Ovary (tissue), 9 donors: Measurements from ENCODE around the gene METAP1. TPM values are rescaled to one million over a fixed set of nuclear protein-coding genes. Genes with fewer than 3 reads are reported as not detected.

Experiments
- DNase-seq, 5 donors: peaks; one replicate each; pipeline ENCODE4 v3.0.0-alpha.2; 2019 to 2020
- H3K27ac ChIP-seq, 2 donors: fragments of 200-600 bp; one replicate each; pipeline versions ENCODE4 v1.5.1 to v1.8.0; 2019 to 2022
- H3K27me3 ChIP-seq: fragments of 200-600 bp; one replicate; pipeline ENCODE4 v1.8.0; 2022
- H3K36me3 ChIP-seq: fragments of 200-600 bp; sonication (generic); one replicate; pipeline ENCODE4 v1.5.1; 2019
- H3K4me1 ChIP-seq: one replicate; pipeline ENCODE4 v1.8.1; 2013; ENCODE audit warnings: mild to moderate bottlenecking, moderate library complexity; ENCODE audit not compliant: insufficient read depth
- H3K4me3 ChIP-seq: fragments of 200-600 bp; sonication (generic); one replicate; pipeline ENCODE4 v1.5.1; 2017
- H3K9me3 ChIP-seq, 2 donors: fragments of 200-600 bp in 1 of 2; sonication (generic) in 1 of 2; one replicate each; pipeline versions ENCODE4 v1.5.1 to v1.8.1; 2013 to 2019; ENCODE audit warnings: mild to moderate bottlenecking in 1 of 2, moderate library complexity in 1 of 2
- EP300 ChIP-seq: sonication (generic); formaldehyde crosslinking; IDR thresholded peaks from one replicate; pipeline ENCODE4 v1.6.1; 2017; ENCODE audit warnings: antibody characterized with exemption
- POLR2A ChIP-seq: fragments of 450-650 bp; IDR thresholded peaks from one replicate; pipeline ENCODE4 v1.6.1; 2017; ENCODE audit warnings: antibody characterized with exemption, mild to moderate bottlenecking, moderate library complexity
- WGBS, 3 donors: extraction: QIAGEN DNeasy Blood & Tissue Kit in 1 of 3; methylation state at CpG; one replicate each; pipeline versions ENCODE4 v1.1.5 to v1.1.7; 2013 to 2017; 5-methylcytosine and 5-hydroxymethylcytosine counted together
- intact Hi-C, 4 donors: fragments of 100-400 bp; cut with DNase I; formaldehyde crosslinking; loops; one replicate each; pipeline versions ENCODE4 v1.11.0 to v1.15.1; 2022 to 2023
- polyA plus RNA-seq, 2 donors: library from polyadenylated mRNA; stranded (reverse); fragments of 200-250 nt in 1 of 2; fragments of 350-450 nt in 1 of 2; fragmentation: Illumina TruSeq in 1 of 2; extraction: RNeasy Lipid Tissue Mini Kit (QIAGEN cat#74804) in 1 of 2; gene quantifications; one replicate each; pipeline ENCODE4 v1.2.3, GENCODE V29; 2013 to 2014
- total RNA-seq, 7 donors: library from RNA; depleted of rRNA in 2 of 7; stranded (reverse); fragments of >200 nt in 2 of 7; fragmentation: NEBNext Ultra II Directional in 3 of 7; extraction: Animal tissue kit (Norgen Biotek cat#: 25700) in 3 of 7; gene quantifications; one replicate each; pipeline versions ENCODE4 v1.1.0 to v1.2.4, GENCODE V29; 2016 to 2023
- TF ChIP-seq, protein P1 (sequence below), 3 donors: fragments of 450-650 bp in 2 of 3; fragments of 200-600 bp in 1 of 3; IDR thresholded peaks; one replicate each; pipeline versions ENCODE4 v1.5.1 to v1.8.0; 2016 to 2022; ENCODE audit warnings: antibody characterized with exemption in 3 of 3, mild to moderate bottlenecking in 1 of 3
- donor health status: DM: no; HTN: no; CAD: no; lungs with moderate emphysema.
- donor health status: DM: no; HTN: no; CAD: no.
- donor health status: Bipolar disorder and iron deficiency.
- donor health status: DM: yes; HTN: yes; CAD: no.
- donor health status: DM: no; HTN: no; CAD: no.
- donor health status: DM: yes; HTN: yes; CAD: no.

METAP1 gene
- total and polyA plus RNA-seq, 9 donors = 16.1 to 38.6 (median 25.4) TPM

DNA sequence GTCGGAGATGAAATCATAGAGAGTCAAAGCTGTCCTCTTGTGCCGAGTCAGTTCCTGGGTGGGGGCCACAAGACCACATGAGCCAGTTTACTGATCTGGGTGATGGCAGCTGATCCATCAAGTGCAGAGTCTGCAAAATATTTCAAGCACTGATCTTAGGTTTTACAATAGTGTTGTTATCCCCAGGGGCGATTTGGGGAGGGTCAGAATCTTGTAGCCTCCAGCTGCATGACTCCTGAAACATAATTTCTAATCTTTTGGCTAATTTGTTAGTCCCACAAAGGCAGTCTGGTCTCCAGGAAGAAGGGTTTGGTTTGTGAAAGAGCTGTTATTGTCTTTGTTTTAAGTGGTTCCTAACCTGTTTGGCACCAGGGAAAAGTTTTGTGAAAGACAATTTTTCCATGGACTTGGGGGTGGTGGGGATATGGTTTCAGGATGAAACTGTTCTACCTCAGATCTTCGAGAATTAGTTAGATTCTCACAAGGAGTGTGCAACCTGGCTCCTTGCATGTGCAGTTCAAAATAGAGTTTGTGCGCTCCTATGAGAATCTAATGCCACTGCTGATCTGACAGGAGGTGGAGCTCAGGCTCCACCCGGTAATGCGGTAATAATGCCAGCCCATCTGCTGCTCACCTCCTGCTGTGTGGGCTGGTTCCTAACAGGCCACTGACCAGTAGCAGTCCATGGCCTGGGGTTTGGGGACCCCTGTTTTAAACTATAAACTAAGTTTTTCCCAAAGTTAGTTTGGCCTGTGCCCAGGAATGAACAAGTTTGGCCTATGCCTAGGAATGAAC is 29.2 kb downstream of the METAP1 start:
- 90 to 93% (median 90%) methylated on average over 7 of the region's 7 CpGs for WGBS, 3 donors
- H3K4me3 ChIP-seq = no peak overlapping the region
- TF ChIP-seq, protein P1, sequence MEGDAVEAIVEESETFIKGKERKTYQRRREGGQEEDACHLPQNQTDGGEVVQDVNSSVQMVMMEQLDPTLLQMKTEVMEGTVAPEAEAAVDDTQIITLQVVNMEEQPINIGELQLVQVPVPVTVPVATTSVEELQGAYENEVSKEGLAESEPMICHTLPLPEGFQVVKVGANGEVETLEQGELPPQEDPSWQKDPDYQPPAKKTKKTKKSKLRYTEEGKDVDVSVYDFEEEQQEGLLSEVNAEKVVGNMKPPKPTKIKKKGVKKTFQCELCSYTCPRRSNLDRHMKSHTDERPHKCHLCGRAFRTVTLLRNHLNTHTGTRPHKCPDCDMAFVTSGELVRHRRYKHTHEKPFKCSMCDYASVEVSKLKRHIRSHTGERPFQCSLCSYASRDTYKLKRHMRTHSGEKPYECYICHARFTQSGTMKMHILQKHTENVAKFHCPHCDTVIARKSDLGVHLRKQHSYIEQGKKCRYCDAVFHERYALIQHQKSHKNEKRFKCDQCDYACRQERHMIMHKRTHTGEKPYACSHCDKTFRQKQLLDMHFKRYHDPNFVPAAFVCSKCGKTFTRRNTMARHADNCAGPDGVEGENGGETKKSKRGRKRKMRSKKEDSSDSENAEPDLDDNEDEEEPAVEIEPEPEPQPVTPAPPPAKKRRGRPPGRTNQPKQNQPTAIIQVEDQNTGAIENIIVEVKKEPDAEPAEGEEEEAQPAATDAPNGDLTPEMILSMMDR (IDR thresholded peaks at IDR 0.05) = no peak
- TF ChIP-seq POLR2A (no peak), EP300 (no peak)
- DNase-seq = no peak
- no peaks in the 10 kb centered on the region for H3K27me3 ChIP-seq
- intact Hi-C loops = no loop called here
- no peaks in the 10 kb centered on the region for H3K9me3 ChIP-seq
- H3K4me1 ChIP-seq = peaks cover 2% of the 10 kb centered on the region
- H3K27ac ChIP-seq = no peak overlapping the region
- no peaks in the 10 kb centered on the region for H3K36me3 ChIP-seq

GRCh38 chr4:99025506-99025905 is 30.0 kb downstream of the METAP1 start:
- WGBS, 3 donors = 71 to 81% (median 73%) methylated on average over 1 of the region's 1 CpG
- Histone ChIP-seq H3K4me3 (no peak overlapping the region), H3K36me3 (no peaks in the 10 kb centered on the region), H3K27ac (no peak overlapping the region), H3K9me3 (no peaks in the 10 kb centered on the region), H3K27me3 (no peaks in the 10 kb centered on the region), H3K4me1 (peaks cover 2% of the 10 kb centered on the region)
- TF ChIP-seq, protein P1 (IDR thresholded peaks at IDR 0.05) = no peak
- TF ChIP-seq POLR2A (no peak), EP300 (no peak)
- DNase-seq = no peak
- intact Hi-C loops = no loop called here

- H3K9me3 ChIP-seq = no peaks in the 10 kb centered on the region
- H3K36me3 ChIP-seq = no peaks in the 10 kb centered on the region
- TF ChIP-seq POLR2A = no peak
- TF ChIP-seq, protein P1 (IDR thresholded peaks at IDR 0.05) = no peak
- no peak for TF ChIP-seq EP300
- no peak overlapping the region for H3K4me3 ChIP-seq
- 83 to 90% (median 89%) methylated on average over 2 of the region's 2 CpGs for WGBS, 3 donors
- no peaks in the 10 kb centered on the region for H3K27me3 ChIP-seq
- peaks cover 2% of the 10 kb centered on the region for H3K4me1 ChIP-seq
- H3K27ac ChIP-seq = no peak overlapping the region
- intact Hi-C loops = no loop called here
- DNase-seq = no peak
Observed at GRCh38 chr4:99027304-99027703, 31.8 kb downstream of the METAP1 start.

GRCh38 chr4:99028187-99028586 is 32.7 kb downstream of the METAP1 start:
- TF ChIP-seq, protein P1 (IDR thresholded peaks at IDR 0.05) = no peak
- no peak for TF ChIP-seq EP300
- no peak for TF ChIP-seq POLR2A
- intact Hi-C loops = no loop called here
- DNase-seq = no peak
- Histone ChIP-seq H3K36me3 (no peaks in the 10 kb centered on the region), H3K4me1 (peaks cover 2% of the 10 kb centered on the region), H3K4me3 (no peak overlapping the region), H3K9me3 (no peaks in the 10 kb centered on the region), H3K27ac (no peak overlapping the region), H3K27me3 (no peaks in the 10 kb centered on the region)
